ENCODE measurements around the gene PTH2.

The PTH2 gene

GRCh38 chr19:49409441-49410029 lies 13.7 kb downstream of the PTH2 start:
- no peak for DNase-seq (ENCODE audit: low spot score)

- no peak for DNase-seq (ENCODE audit: low spot score)
Observed at GRCh38 chr19:49408816-49409440, 14.3 kb downstream of the PTH2 start.

GRCh38 chr19:49407482-49408015 lies 15.7 kb downstream of the PTH2 start:
- no peak for DNase-seq (ENCODE audit: low spot score)

- DNase-seq (ENCODE audit: low spot score): no peak
Observed at GRCh38 chr19:49407079-49407478, 16.2 kb downstream of the PTH2 start.

- DNase-seq (ENCODE audit: low spot score): no peak
Observed at GRCh38 chr19:49403404-49404187, 19.6 kb downstream of the PTH2 start.

- DNase-seq (ENCODE audit: low spot score): no peak
Observed at GRCh38 chr19:49400029-49400428, 23.2 kb downstream of the PTH2 start.

- no peak for DNase-seq (ENCODE audit: low spot score)
Observed at GRCh38 chr19:49398931-49399330, 24.3 kb downstream of the PTH2 start.

- DNase-seq (ENCODE audit: low spot score): no peak
Observed at GRCh38 chr19:49398001-49398615, 25.1 kb downstream of the PTH2 start.

GRCh38 chr19:49396738-49397505 lies 26.3 kb downstream of the PTH2 start:
- DNase-seq (ENCODE audit: low spot score): no peak

GRCh38 chr19:49395581-49396407 lies 27.4 kb downstream of the PTH2 start:
- DNase-seq (ENCODE audit: low spot score): no peak

- DNase-seq (ENCODE audit: low spot score): no peak
Observed at GRCh38 chr19:49393881-49394280, 29.4 kb downstream of the PTH2 start.

GRCh38 chr19:49391581-49392399 lies 31.5 kb downstream of the PTH2 start:
- DNase-seq (ENCODE audit: low spot score): peak; percentile 54

GRCh38 chr19:49390929-49391359 lies 32.3 kb downstream of the PTH2 start:
- DNase-seq (ENCODE audit: low spot score): no peak

GRCh38 chr19:49390131-49390928 lies 32.9 kb downstream of the PTH2 start:
- DNase-seq (ENCODE audit: low spot score): no peak

- DNase-seq (ENCODE audit: low spot score): no peak
Observed at GRCh38 chr19:49389406-49389805, 33.8 kb downstream of the PTH2 start.

- peak; percentile 94 for DNase-seq (ENCODE audit: low spot score)
Observed at GRCh38 chr19:49387936-49388372, 35.3 kb downstream of the PTH2 start, which contains the start of gene KASH5. Gene KASH5, plus strand, starts transcription at chr19:49388249. Its CDS starts 2,635 bp downstream, at chr19:49390884.

GRCh38 chr19:49383599-49383998 lies 39.6 kb downstream of the PTH2 start:
- no peak for DNase-seq (ENCODE audit: low spot score)

GRCh38 chr19:49382639-49383038 lies 40.6 kb downstream of the PTH2 start:
- DNase-seq (ENCODE audit: low spot score): no peak

GRCh38 chr19:49380391-49380790 lies 42.9 kb downstream of the PTH2 start:
- DNase-seq (ENCODE audit: low spot score): no peak

All from COLO829 (cell line).